Renal pelvis (tissue), 12 donors: Measurements from ENCODE around the gene RITA1. TPM values are rescaled to one million over a fixed set of nuclear protein-coding genes. Genes with fewer than 3 reads are reported as not detected.
A peak's percentile ranks its signal among the peaks of the same experiment; 100 is the strongest.
"Not testable (repeated sequence)": the region's sequence is repeated elsewhere in the genome, so short reads cannot be mapped to it uniquely, and the experiment has no call there.

Experiments
- DNase-seq: peaks from one replicate; pipeline ENCODE4 v3.0.0-alpha.2; 2013
- long read RNA-seq, 16 experiments: transcript quantifications; one replicate each; lab custom pipeline, GENCODE V29; 2026
- polyA plus RNA-seq, 3 donors: library from polyadenylated mRNA; unstranded; fragments of 120-200 nt; gene quantifications; one replicate each; pipeline ENCODE4 v1.2.1, GENCODE V29; 2013; ENCODE audit not compliant: insufficient read length in 3 of 3

The RITA1 gene, protein sequence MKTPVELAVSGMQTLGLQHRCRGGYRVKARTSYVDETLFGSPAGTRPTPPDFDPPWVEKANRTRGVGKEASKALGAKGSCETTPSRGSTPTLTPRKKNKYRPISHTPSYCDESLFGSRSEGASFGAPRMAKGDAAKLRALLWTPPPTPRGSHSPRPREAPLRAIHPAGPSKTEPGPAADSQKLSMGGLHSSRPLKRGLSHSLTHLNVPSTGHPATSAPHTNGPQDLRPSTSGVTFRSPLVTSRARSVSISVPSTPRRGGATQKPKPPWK
- 10 to 100 TPM; 17.2 to 21.5 (median 20.5) TPM for polyA plus RNA-seq
- long read RNA-seq, donor 1, transcript RITA1-201 (4 exons, 2,053 nt): major isoform, 10 of 11 reads
- long read RNA-seq, donor 1, partial matches to known transcripts: 0 of 11 reads
- long read RNA-seq, donor 1, other reads (novel, unspliced or antisense): 0 of 11 reads
- long read RNA-seq, donor 2, transcript RITA1-201 (4 exons, 2,053 nt): major isoform, 17 of 28 reads
- long read RNA-seq, donor 2, transcript RITA1-202 (4 exons, 2,041 nt): minor isoform, 5 of 28 reads
- long read RNA-seq, donor 2, partial matches to known transcripts: 5 of 28 reads
- long read RNA-seq, donor 2, other reads (novel, unspliced or antisense): 0 of 28 reads
- long read RNA-seq, donor 3, transcript RITA1-201 (4 exons, 2,053 nt): major isoform, 12 of 12 reads
- long read RNA-seq, donor 3, partial matches to known transcripts: 0 of 12 reads
- long read RNA-seq, donor 3, other reads (novel, unspliced or antisense): 0 of 12 reads
- long read RNA-seq, donor 4, transcript RITA1-201 (4 exons, 2,053 nt): major isoform, 19 of 19 reads
- long read RNA-seq, donor 4, partial matches to known transcripts: 0 of 19 reads
- long read RNA-seq, donor 4, other reads (novel, unspliced or antisense): 0 of 19 reads
- long read RNA-seq, donor 5, transcript RITA1-201 (4 exons, 2,053 nt): major isoform, 9 of 10 reads
- long read RNA-seq, donor 5, partial matches to known transcripts: 0 of 10 reads
- long read RNA-seq, donor 5, other reads (novel, unspliced or antisense): 0 of 10 reads
- long read RNA-seq, donor 6, transcript RITA1-201 (4 exons, 2,053 nt): major isoform, 14 of 14 reads
- long read RNA-seq, donor 6, partial matches to known transcripts: 0 of 14 reads
- long read RNA-seq, donor 6, other reads (novel, unspliced or antisense): 0 of 14 reads
- long read RNA-seq, donor 7, transcript RITA1-201 (4 exons, 2,053 nt): major isoform, 7 of 10 reads
- long read RNA-seq, donor 7, partial matches to known transcripts: 0 of 10 reads
- long read RNA-seq, donor 7, other reads (novel, unspliced or antisense): 0 of 10 reads
- long read RNA-seq, donor 8, transcript RITA1-201 (4 exons, 2,053 nt): major isoform, 6 of 7 reads
- long read RNA-seq, donor 8, partial matches to known transcripts: 0 of 7 reads
- long read RNA-seq, donor 8, other reads (novel, unspliced or antisense): 0 of 7 reads
- long read RNA-seq, donor 9, transcript RITA1-201 (4 exons, 2,053 nt): major isoform, 19 of 25 reads
- long read RNA-seq, donor 9, partial matches to known transcripts: 5 of 25 reads
- long read RNA-seq, donor 9, other reads (novel, unspliced or antisense): 0 of 25 reads
- long read RNA-seq, donor 10, transcript RITA1-201 (4 exons, 2,053 nt): major isoform, 10 of 16 reads
- long read RNA-seq, donor 10, partial matches to known transcripts: 5 of 16 reads
- long read RNA-seq, donor 10, other reads (novel, unspliced or antisense): 0 of 16 reads
- long read RNA-seq, donor 11, partial matches to known transcripts: 0 of 5 reads
- long read RNA-seq, donor 11, other reads (novel, unspliced or antisense): 0 of 5 reads
- long read RNA-seq, donor 12, transcript RITA1-201 (4 exons, 2,053 nt): major isoform, 22 of 24 reads
- long read RNA-seq, donor 12, partial matches to known transcripts: 0 of 24 reads
- long read RNA-seq, donor 12, other reads (novel, unspliced or antisense): 0 of 24 reads
- long read RNA-seq, donor 13, partial matches to known transcripts: 0 of 4 reads
- long read RNA-seq, donor 13, other reads (novel, unspliced or antisense): 0 of 4 reads
- long read RNA-seq, donor 14: 0 reads
- long read RNA-seq, donor 15, transcript RITA1-201 (4 exons, 2,053 nt): major isoform, 14 of 24 reads
- long read RNA-seq, donor 15, partial matches to known transcripts: 7 of 24 reads
- long read RNA-seq, donor 15, other reads (novel, unspliced or antisense): 0 of 24 reads
- long read RNA-seq, donor 16, transcript RITA1-201 (4 exons, 2,053 nt): major isoform, 14 of 16 reads
- long read RNA-seq, donor 16, partial matches to known transcripts: 0 of 16 reads
- long read RNA-seq, donor 16, other reads (novel, unspliced or antisense): 0 of 16 reads

DNA sequence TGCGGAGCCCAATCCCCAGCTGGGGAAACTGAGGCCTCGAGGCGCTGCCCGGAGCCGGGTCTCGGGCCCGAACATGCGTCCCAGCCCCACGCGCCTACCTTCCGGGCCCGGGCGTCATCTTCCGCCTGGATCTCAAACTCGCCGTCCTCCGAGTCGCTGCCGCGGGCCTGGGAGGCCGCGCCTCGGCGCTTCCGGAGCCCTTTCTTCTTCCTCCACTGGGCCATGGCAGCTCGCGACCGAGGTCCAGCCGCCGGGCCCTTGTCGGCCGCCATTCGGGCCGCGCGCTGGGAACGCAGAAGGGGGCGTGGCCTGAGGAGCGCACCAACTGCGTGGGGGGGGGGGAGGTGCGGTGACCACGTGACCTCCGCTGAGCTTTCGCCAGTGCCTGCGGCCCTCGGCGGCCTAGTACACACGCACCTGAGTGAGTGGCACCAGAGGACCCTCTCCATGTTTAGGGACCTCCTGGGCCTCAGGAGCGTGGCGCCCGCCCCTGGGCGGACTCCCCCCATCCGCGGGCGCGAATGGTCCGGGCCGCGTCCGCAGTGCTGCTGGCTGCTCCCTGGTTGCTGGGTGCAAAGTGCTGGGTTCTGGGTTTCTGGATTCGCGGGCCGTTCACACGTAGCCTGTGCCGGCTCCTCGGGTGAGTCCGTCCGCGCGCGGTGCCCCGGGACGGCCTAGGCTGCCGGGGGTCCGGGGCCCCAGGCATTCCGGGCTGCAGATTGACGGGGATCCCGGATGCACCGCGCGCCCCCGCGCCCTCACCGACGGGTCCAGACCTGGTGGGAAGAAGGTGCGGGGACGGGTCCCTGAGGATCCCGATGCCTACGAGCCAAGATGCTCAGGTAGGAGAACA, at the start of gene RITA1, which contains the start of gene DDX54:
RITA1 (plus strand) TSS at position 542 of the 853 bp plus-strand sequence. CDS start 1,026 bp downstream, outside the sequence.
DDX54 (minus strand) TSS at position 299 of the 853 bp plus-strand sequence; CDS start at position 272, 27 bp downstream.
- peak; percentile 81 for DNase-seq

- DNase-seq: no peak
Measured at GRCh38 chr12:113136128-113136989, 49.2 kb upstream of the RITA1 start.

DNA sequence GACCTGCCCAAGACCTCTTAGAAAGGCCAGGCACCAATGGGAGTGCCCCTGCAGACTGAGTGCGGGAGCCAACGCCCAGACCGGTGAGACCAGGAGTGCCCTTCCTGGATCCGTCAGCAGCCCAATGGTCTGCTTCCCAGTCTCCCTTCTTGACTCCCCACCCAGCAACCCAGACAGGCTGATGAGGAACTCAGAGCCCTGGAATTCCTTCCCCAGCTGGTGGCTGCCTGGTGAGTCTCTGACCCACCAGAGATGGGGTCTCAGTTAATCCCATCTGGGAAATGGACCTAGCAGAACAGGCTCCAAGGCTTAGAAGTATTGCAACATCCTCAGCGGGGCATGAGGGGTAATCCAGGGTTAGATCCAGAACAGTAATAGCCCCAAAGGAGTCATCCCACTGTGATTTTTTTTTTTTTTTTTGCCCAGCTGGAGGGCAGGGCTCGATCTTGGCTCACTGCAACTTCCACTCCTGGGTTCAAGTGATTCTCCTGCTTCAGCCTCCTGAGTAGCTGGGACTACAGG, 48.5 kb upstream of the RITA1 start:
- DNase-seq: no peak

DNA sequence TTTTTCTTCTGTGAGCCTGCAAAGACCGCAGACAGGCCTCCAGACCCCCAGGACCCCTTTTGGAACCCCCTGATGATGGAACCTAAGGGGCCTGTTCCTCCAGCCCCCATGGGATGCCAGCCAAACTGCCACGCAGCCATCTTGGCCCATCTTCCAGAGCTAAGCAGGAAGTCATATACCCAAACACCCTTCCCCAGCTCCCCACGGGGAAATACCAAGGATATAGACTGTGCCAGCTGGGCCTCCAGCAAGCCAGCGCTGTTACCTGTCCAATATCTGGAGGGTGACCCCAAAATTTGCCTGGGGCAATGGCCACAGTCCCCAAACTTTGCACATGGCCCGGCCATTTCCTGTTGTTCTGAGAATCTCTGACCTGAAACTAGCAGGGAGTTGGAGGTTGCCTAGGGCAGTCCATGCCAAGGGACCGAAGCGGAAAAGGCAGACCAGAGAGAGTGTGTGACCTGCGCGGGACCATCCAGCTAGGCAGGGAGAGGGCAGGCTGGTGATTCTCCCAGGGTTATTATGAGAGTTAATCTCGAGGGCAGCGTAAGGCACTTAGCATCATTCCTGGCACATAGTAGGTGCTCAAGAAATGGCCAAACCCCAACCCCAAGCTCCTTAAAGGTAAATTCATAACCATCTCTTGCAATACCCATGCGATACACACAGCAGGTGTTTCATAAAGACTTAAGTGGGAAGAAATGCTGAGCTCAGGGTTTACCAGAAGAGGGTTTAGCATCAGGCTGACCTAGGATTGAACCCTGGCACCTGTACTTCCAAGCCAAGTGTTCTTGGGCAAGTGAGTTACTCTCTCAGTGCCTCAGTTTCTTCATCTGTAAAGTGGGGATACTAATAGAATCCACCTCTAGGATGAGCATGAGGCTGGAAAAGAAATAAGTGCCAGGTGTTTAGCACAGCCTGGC, 47.4 kb upstream of the RITA1 start:
- DNase-seq: no peak

- peak; percentile 72 for DNase-seq
Measured at GRCh38 chr12:113138826-113139225, 46.7 kb upstream of the RITA1 start.

DNA sequence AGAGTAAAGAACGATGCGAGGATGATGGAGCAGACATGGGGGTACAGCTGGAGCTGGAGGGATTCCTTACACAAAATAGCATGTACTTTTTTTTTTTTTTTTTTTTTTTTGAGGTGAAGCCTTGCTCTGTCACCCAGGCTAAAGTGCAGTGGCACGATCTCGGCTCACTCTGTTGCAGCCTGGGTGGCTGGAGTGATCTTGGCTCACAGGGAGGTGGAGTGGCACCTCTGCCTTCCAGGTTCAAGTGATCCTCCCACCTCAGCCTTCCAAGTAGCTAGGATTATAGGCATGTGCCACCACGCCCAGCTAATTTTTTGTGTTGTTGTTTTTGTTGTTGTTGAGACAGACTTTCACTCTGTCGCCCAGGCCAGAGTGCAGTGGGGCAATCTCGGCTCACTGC, 44.8 kb upstream of the RITA1 start:
- no peak for DNase-seq

- not testable (repeated sequence) for DNase-seq
Measured at GRCh38 chr12:113141716-113142115, 43.8 kb upstream of the RITA1 start.

DNA sequence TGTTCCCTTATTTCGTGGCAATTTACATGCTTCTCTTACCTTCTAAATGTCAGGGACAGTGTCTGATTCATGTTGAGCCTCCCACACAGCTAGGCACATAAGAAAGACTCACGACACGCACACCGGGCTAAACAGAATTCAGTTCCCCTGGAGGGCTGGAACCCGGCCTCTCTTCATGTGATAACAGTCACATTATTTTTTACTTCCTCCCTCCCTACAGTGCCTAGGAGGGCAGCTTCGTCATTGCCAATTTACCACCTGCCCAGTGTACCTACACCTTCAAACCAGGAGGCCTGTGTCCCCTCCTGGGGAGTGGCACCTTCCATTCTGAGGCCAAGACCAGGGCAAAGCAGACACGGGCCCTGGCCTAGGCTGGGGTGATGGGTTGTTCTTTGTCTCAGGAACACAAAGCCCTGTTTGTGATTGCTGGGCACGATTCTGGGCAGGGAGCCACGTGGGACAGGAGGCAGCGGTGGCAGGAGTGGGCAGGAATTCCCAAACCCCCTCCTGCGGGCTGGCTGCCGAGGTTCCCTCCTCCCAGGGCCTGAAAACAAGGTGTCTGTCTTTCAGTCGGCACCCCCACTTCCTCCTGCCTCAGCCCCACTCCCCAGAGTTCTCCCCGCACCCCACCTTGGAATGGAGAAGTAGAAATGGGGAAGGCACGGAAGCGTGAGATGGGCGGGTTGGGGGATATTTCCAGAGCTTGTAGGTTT, 43.2 kb upstream of the RITA1 start:
- no peak for DNase-seq

DNA sequence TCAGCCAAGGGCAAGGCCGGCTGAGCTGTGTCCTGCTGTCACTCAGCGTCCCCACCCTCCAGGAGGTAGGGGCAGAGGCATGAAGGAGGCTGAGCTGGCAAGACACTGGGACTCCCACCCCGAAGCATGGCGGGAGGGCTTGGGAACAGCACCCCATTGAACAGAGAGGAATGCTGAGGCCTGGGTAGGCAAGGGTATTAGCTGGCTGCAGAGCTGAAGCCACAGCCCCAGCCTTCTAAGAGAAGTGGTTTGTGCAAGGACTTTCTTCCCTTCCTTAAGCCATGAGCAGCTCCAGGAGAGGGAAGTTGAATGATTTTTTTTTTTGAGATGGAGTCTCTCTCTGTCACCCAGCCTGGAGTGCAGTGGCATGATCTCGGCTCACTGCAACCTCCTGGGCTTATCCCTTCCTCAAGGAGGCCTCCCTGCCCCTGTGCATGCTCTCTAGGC, 42.6 kb upstream of the RITA1 start:
- DNase-seq: no peak

- DNase-seq: no peak
Measured at GRCh38 chr12:113143959-113144358, 41.6 kb upstream of the RITA1 start.

DNA sequence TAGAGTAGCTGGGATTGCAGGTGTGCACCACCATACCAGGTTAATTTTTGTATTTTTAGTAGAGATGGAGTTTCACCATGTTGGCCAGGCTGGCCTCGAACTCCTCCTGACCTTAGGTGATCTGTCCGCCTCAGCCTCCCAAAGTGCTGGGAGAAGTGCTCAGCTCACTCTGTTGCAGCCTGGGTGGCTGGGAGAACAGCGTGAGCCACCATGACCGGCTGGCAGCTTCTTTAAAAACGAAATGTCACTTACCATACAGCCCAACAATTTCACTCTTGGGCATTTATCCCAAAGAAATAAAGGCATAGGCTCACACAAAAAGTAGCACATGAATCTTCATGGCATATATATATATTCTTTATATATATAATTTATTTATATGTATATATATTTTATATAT, 40.7 kb upstream of the RITA1 start:
- DNase-seq: no peak

- no peak for DNase-seq
Measured at GRCh38 chr12:113145720-113146551, 39.6 kb upstream of the RITA1 start.

DNA sequence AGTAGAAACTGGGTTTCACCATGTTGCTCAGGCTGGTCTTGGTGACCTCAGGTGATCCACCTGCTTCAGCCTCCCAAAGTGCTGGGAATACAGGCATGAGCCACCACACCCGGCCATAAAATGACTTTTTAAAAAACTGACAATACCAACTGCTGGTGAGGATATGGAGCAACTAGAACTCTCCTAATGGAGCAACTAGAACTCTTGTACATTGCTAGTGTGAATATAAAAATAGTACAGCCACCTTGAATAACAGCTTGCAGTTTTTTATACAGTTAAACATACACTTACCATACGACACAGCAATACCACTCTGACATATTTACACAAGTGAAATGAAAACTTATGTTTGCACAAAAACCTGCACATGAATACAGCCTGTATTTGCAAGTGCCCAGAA, 38.5 kb upstream of the RITA1 start:
- no peak for DNase-seq
